ENCODE results near the gene UGT3A2.

Gene UGT3A2

GRCh38 chr5:36029914-36030313 lies 36.8 kb downstream of the UGT3A2 start:
- no peaks in the 10 kb centered on the region; the same call in 1 of the 2 replicates for H3K9me3 ChIP-seq (ENCODE audit: insufficient read depth, low read depth, low read length)
- TF ChIP-seq EZH2phosphoT487 (IDR thresholded peaks at IDR 0.05; ENCODE audit: borderline replicate concordance) (no peak), CTCF (conservative IDR thresholded peaks at IDR 0.05; ENCODE audit: low read length) (no peak)
- no peaks in the 10 kb centered on the region for H3K27me3 ChIP-seq (ENCODE audit: insufficient read depth, low read length, poor library complexity, severe bottlenecking)
- H3F3A ChIP-seq (ENCODE audit: low read depth) = no peaks in the 10 kb centered on the region
- no peak overlapping the region for H3K9ac ChIP-seq (ENCODE audit: low read depth, low read length, poor library complexity, severe bottlenecking)
- no peaks in the 10 kb centered on the region for H3K36me3 ChIP-seq (ENCODE audit: insufficient read depth, low read length)
- H3K4me3 ChIP-seq (ENCODE audit: low read length, poor library complexity, severe bottlenecking) = no peak overlapping the region
- no peaks in the 10 kb centered on the region for H3K4me1 ChIP-seq (ENCODE audit: insufficient read depth, low read length, poor library complexity, severe bottlenecking)
- no peaks in the 10 kb centered on the region for H4K20me1 ChIP-seq (ENCODE audit: insufficient read depth, low read length, poor library complexity, severe bottlenecking)
- H3K4me2 ChIP-seq (ENCODE audit: low read depth, low read length, poor library complexity, severe bottlenecking) = no peak overlapping the region
- no peaks in the 10 kb centered on the region for H3K9me2 ChIP-seq (replicated peaks; ENCODE audit: low read depth, low read length)
- H2AFZ ChIP-seq (ENCODE audit: low read length) = no peak overlapping the region
- H3K79me2 ChIP-seq (ENCODE audit: insufficient read depth, low read length) = no peaks in the 10 kb centered on the region

GRCh38 chr5:36028816-36029465 lies 37.7 kb downstream of the UGT3A2 start:
- no peaks in the 10 kb centered on the region for H4K20me1 ChIP-seq (ENCODE audit: insufficient read depth, low read length, poor library complexity, severe bottlenecking)
- no peak overlapping the region for H3K4me3 ChIP-seq (ENCODE audit: low read length, poor library complexity, severe bottlenecking)
- H3K9ac ChIP-seq (ENCODE audit: low read depth, low read length, poor library complexity, severe bottlenecking) = no peak overlapping the region
- H3K4me2 ChIP-seq (ENCODE audit: low read depth, low read length, poor library complexity, severe bottlenecking) = no peak overlapping the region
- H3K27me3 ChIP-seq (ENCODE audit: insufficient read depth, low read length, poor library complexity, severe bottlenecking) = no peaks in the 10 kb centered on the region
- H3K79me2 ChIP-seq (ENCODE audit: insufficient read depth, low read length) = no peaks in the 10 kb centered on the region
- H2AFZ ChIP-seq (ENCODE audit: low read length) = no peak overlapping the region
- H3K9me2 ChIP-seq (replicated peaks; ENCODE audit: low read depth, low read length) = no peaks in the 10 kb centered on the region
- TF ChIP-seq EZH2phosphoT487 (IDR thresholded peaks at IDR 0.05; ENCODE audit: borderline replicate concordance) (no peak), CTCF (conservative IDR thresholded peaks at IDR 0.05; ENCODE audit: low read length) (no peak)
- H3K9me3 ChIP-seq (ENCODE audit: insufficient read depth, low read depth, low read length) = no peaks in the 10 kb centered on the region; the same call in 1 of the 2 replicates
- no peaks in the 10 kb centered on the region for H3K4me1 ChIP-seq (ENCODE audit: insufficient read depth, low read length, poor library complexity, severe bottlenecking)
- no peaks in the 10 kb centered on the region for H3F3A ChIP-seq (ENCODE audit: low read depth)
- no peaks in the 10 kb centered on the region for H3K36me3 ChIP-seq (ENCODE audit: insufficient read depth, low read length)

GRCh38 chr5:36027711-36028110 lies 39.0 kb downstream of the UGT3A2 start:
- H3K36me3 ChIP-seq (ENCODE audit: insufficient read depth, low read length) = no peaks in the 10 kb centered on the region
- no peak overlapping the region for H3K9ac ChIP-seq (ENCODE audit: low read depth, low read length, poor library complexity, severe bottlenecking)
- H4K20me1 ChIP-seq (ENCODE audit: insufficient read depth, low read length, poor library complexity, severe bottlenecking) = no peaks in the 10 kb centered on the region
- no peaks in the 10 kb centered on the region for H3K9me2 ChIP-seq (replicated peaks; ENCODE audit: low read depth, low read length)
- no peak for TF ChIP-seq CTCF (conservative IDR thresholded peaks at IDR 0.05; ENCODE audit: low read length)
- TF ChIP-seq EZH2phosphoT487 (IDR thresholded peaks at IDR 0.05; ENCODE audit: borderline replicate concordance) = no peak
- no peaks in the 10 kb centered on the region for H3K4me1 ChIP-seq (ENCODE audit: insufficient read depth, low read length, poor library complexity, severe bottlenecking)
- H3K79me2 ChIP-seq (ENCODE audit: insufficient read depth, low read length) = no peaks in the 10 kb centered on the region
- no peaks in the 10 kb centered on the region; the same call in 1 of the 2 replicates for H3K9me3 ChIP-seq (ENCODE audit: insufficient read depth, low read depth, low read length)
- H2AFZ ChIP-seq (ENCODE audit: low read length) = no peak overlapping the region
- no peaks in the 10 kb centered on the region for H3F3A ChIP-seq (ENCODE audit: low read depth)
- no peak overlapping the region for H3K4me2 ChIP-seq (ENCODE audit: low read depth, low read length, poor library complexity, severe bottlenecking)
- H3K4me3 ChIP-seq (ENCODE audit: low read length, poor library complexity, severe bottlenecking) = no peak overlapping the region
- H3K27me3 ChIP-seq (ENCODE audit: insufficient read depth, low read length, poor library complexity, severe bottlenecking) = no peaks in the 10 kb centered on the region

All from Loucy (cell line).